ENCODE data around the gene RGS10. TPM values are rescaled to one million over a fixed set of nuclear protein-coding genes. Genes with fewer than 3 reads are reported as not detected.
"Not testable (repeated sequence)": the region's sequence is repeated elsewhere in the genome, so short reads cannot be mapped to it uniquely, and the experiment has no call there.

Gene RGS10
- total RNA-seq, 1 donor from 2014 or later = 3.9 TPM

DNA sequence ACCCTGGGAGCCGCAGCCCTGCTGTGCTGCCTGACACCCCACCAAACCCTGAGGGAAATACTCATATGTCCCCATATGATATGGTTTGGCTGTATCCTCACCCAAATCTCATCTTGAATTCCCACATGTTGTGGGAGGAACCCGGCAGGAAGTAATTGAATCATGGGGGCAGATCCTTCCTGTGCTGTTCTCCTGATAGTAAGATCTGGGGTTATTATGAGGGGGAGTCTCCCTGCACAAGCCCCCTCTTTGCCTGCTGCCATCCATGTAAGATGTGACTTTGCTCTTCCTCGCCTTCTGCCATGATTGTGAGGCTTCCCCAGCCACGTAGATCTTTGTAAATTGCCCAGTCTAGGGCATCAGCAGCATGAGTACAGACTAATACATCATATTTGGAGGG is 68.7 kb downstream of the RGS10 start:
- DNase-seq (ENCODE audit: low read depth) = no peak

DNA sequence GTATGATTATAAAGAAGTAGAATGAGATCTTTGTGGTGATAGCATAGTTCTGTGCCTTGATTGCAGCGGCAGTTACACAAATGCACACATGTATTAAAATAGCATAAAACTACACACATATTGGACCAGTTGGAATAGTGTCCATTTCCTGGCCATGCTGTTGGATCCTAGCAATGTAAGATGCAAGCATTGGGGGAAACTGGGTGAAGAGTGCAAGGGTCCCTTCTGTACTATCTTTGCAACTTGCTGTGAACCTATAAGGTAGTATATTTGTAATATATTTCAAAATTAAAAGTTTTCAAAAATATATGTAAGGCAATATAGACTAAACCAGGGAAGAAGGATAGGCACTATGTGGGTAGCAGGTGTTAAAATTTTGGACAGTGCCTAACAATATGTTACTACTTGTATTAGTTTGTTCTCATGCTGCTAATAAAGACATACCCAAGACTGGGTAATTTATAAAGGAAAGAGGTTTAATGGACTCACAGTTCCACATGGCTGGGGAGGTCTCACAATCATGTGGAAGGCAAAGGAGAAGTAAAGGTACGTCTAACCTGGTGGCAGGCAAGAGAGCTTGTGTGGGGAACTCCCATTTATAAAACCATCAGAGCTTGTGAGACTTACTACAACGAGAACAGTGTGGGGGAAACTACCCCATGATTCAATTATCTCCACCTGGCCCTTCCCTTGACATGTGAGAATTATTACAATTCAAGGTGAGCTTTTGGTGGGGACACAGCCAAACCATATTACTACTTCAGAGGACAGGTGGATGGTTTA is 71.4 kb downstream of the RGS10 start:
- no peak for DNase-seq (ENCODE audit: low read depth)

- no peak for DNase-seq (ENCODE audit: low read depth)
Measured at GRCh38 chr10:119469846-119470245, 72.7 kb downstream of the RGS10 start.

DNA sequence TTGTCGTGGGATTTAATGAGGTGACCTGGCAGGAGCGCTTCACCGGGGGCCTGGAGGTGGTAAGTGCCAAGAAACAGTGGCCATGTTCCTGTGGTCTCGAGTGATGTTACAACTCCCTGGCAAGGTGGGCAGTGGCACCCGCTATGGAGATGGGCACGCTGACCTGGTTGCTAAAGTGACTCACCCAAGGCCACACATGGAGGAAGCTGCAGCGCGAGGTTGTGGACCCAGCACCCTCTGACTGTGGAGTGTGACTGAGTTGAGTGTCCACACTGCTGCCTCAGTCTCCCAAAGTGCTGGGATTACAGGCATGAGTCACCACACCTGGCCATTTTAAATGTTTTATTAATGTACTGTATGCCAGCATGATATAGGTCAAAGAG is 73.2 kb downstream of the RGS10 start:
- no peak for DNase-seq (ENCODE audit: low read depth)

DNA sequence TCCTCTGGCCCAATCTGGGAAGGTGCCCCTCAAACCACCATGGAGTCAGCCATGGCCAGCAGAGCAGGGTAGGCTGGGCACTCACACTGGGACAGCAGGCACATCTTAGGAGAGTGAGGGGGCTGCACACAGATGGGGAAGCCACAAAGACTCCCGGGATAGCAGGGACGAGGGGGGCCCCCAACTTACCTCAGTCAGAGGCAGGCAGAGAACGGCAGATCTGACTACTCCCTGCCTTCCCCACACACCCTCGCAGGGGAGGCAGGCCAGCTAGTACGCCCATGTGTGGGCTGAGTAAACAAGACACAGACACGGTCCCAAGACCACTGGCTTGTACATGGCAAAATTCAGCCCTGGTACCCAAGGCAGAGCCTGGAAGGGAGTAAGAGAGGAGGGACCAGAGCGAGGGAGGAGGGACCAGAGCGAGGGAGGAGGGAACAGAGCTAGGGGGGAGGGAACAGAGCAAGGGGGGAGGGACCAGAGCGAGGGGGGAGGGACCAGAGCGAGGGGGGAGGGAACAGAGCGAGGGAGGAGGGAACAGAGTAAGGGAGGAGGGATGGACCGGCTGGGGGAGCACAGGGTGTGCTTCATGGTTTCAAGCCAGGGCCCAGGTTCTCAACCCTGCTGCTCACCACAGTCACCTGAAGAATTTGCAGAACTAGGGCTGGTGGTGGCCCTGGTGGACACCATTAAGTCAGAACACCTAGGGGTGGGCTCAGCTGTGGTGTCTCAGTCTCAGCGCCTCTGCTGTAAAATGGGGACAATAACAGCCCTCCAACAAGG is 73.8 kb downstream of the RGS10 start:
- DNase-seq (ENCODE audit: low read depth) = no peak

- peak; percentile 58 for DNase-seq (ENCODE audit: low read depth)
Measured at GRCh38 chr10:119466655-119467054, 75.9 kb downstream of the RGS10 start.

GRCh38 chr10:119466076-119466475 is 76.4 kb downstream of the RGS10 start:
- no peak for DNase-seq (ENCODE audit: low read depth)

GRCh38 chr10:119465085-119465484 is 77.4 kb downstream of the RGS10 start:
- DNase-seq (ENCODE audit: low read depth) = no peak

DNA sequence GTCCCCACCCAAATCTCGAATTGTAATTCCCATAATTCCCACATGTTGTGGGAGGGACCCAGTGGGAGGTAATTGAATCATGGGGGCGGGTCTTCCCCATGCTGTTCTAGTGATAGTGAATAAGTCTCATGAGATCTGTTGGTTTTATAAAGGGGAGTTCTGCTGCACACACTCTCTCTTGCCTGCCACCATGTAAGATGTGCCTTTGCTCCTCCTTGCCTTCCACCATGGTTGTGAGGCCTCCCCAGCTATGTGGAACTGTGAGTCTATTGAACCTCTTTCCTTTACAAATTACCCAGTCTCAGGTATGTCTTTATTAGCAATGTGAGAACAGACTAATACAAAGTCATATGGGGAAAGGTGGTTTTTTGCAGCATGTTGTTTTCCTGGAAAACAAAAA is 79.3 kb downstream of the RGS10 start:
- not testable (repeated sequence) for DNase-seq (ENCODE audit: low read depth)

DNA sequence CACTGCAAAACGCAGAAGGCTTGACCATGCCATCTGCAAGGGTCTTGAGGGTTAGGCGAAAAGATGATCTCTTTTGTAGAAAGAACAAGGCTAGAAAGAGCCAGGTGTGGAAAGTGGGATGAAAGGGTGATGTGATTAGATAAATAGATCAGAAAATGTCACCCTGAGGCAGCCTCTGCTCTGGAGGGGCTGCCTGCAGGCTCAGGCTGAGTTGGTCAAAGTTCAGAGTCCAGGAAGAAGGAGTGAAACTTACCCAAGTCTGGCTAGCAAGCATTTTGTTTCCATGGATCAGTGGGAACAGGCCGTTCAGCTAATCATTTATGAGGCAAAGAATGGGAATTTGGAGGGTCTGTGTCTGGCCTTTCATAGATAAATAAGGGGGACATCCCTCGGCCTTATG is 79.7 kb downstream of the RGS10 start:
- no peak for DNase-seq (ENCODE audit: low read depth)

DNA sequence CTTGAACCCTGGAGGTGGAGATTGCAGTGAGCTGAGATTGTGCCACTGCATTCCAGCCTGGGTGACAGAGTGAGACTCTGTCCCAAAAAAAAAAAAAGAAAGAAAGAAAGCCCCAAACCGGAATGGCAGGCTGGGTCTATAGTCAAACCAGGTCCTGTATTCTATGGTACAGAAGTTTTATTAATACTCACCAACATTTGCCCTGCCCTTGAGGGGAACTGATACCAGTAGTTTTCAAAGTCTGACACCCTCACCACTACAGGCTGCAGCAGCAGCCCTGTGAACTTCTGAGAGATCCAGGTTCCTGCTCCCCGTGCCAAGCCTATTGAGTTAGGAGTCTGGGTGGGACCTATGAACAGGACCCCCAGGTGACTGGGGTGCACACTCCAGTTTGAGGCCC is 80.6 kb downstream of the RGS10 start:
- no peak for DNase-seq (ENCODE audit: low read depth)

GRCh38 chr10:119461380-119461779 is 81.1 kb downstream of the RGS10 start:
- DNase-seq (ENCODE audit: low read depth) = no peak

DNA sequence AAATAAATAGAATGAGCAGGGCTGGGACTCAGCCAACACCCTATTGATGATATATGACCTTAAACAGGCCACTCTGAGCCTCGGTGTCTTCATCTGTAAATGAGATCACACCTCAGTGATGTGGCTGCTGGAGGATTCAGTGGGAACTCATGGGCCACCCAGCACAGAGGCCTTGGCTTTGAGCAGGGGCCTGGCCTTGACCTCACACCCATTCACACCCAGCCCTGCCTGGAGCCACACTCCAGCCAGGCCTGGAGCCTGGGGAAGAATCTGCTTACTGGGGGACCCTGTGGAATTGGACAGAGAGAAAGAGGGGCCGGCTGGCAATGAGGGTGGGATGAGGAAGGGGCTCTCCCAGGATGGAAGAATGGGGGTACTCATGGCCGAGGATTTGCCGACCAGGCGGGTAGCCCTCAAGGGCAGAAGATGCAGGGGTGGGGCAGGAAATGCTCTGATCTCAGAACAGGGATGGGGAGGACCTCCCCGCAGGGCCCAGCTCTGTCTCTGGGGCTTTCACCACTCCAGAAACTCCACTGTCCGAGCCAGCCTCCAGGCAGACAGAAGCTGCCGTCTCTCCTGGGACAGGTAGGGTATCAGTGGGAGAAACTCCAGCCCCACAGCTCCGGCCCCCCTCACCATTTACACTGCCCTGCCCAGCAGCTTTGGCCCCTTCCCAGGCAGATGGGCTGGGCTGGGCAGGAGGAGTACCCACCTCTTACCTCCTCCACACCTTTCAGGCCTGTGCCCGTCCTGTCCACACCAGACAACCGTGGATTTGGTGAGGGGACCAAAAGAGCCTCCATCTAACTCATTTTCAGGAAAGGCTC is 81.9 kb downstream of the RGS10 start:
- no peak for DNase-seq (ENCODE audit: low read depth)

DNA sequence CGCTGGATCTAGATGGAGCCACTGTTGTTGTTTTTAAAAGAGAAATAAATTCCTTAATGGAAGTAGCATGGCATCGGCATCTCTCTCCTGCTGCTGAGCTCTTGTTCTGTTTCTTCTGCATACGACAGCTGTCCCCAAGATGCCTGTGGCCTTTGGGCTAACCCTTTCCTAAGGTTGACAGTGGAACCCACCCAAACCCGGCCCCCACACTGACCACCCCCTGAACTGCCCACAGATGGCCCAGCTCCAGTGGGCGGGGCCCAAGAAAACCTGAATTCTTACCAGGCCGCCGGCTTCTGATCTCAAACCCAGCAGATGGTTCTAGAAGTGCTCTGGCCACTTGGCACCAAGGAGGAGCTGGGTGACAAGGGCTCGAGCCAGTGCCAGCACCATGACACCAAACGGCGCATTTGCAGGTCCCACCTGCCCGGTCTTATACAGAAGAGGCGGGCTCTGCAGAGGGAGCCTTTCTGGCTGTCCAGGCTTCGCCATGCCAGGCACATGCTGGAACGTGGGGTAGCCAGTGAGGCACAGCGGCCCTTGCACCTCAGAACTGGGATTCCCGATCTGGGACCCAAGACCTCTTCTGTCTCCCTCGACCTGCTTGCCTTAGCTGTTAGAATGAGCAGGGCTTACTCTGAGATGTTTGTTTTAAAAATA is 82.7 kb downstream of the RGS10 start:
- peak; percentile 68 for DNase-seq (ENCODE audit: low read depth)

- DNase-seq (ENCODE audit: low read depth) = peak; percentile 76
Measured at GRCh38 chr10:119457966-119458766, 84.4 kb downstream of the RGS10 start.

DNA sequence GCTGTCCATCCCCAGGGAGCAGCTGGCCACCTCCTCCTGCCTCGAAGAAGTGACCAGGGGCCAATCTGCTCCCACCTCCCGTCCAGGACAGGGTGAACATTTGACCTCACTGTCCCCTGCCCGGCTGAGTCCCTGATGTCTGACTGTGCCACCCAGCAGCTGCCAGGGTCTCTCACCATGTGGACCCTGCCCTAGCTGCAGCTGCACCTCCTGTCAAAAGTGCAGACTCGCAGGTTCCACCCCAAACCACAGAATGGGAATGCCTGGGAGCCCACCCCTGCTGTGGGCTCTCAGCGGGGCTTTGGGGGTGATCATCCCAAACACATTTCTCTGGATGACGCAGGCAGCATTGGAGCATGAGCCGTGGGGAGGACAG is 86.1 kb downstream of the RGS10 start:
- no peak for DNase-seq (ENCODE audit: low read depth)

- no peak for DNase-seq (ENCODE audit: low read depth)
Measured at GRCh38 chr10:119455609-119456434, 86.7 kb downstream of the RGS10 start.

DNA sequence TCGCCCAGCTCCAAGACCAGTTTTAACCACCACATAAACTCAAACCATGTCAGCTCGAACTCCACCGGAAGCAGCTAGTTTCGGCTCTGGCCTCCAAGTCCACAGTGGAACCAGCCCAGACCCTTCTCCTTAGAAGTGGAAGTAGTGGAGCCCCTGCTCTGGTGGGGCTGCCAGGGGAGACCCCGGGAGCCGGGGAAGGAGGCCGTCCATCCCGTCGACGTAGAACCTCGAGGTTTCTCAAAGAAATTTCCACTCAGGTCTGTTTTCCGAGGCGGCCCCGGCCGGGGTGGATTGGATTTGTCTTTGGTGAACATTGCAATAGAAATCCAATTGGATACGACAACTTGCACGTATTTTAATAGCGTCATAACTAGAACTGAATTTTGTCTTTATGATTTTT is 87.5 kb downstream of the RGS10 start:
- no peak for DNase-seq (ENCODE audit: low read depth)

GRCh38 chr10:119454316-119454715 is 88.2 kb downstream of the RGS10 start:
- DNase-seq (ENCODE audit: low read depth) = no peak

DNA sequence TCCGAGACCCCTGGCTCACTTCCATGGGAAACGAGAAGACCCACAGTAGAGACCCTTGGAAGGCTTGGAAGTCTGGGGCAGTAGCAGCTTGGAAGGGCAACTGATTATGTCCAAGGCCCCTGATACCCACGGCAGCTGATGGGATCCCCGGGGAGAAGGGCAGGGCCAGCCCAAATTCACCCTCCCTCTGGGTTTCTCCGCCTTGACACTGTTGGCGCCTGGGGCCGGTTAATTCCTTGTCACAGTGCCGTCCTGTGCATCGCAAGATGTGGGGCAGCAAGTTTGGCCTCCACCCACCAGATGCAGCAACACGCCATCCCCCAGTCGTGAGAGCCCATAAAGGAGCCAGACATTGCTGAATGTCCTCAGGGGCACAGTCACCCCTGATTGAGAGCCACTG is 89.2 kb downstream of the RGS10 start:
- DNase-seq (ENCODE audit: low read depth) = no peak
